ENCODE measurements around the gene RPS25. TPM values are rescaled to one million over a fixed set of nuclear protein-coding genes. Genes with fewer than 3 reads are reported as not detected.

The RPS25 gene
- total and polyA plus RNA-seq, 9 of the 15 experiments (the other 6 are each of a cell fraction or from before 2014, with no cell fraction given): 1,553 to 5,486 (median 2,471) TPM

GRCh38 chr11:119067371-119068222, 49.5 kb upstream of the RPS25 start, which contains the start of gene VPS11 (continued):
- TF ChIP-seq REST (IDR thresholded peaks at IDR 0.05; ENCODE audit: borderline replicate concordance) (peak; percentile 97), REST (CRISPR knock-in tag; IDR thresholded peaks at IDR 0.05; ENCODE audit: low read depth) (no peak), TFAM (CRISPR knock-in tag; conservative IDR thresholded peaks at IDR 0.05) (no peak), E2F6 (IDR thresholded peaks at IDR 0.05; ENCODE audit: borderline replicate concordance in 1 of 2, extremely low read depth in 1 of 2, insufficient read depth in 1 of 2, insufficient read length in 1 of 2, low read depth in 1 of 2, low read length in 1 of 2, poor library complexity in 1 of 2, severe bottlenecking in 1 of 2) (peak; percentile 47 to 88), MEIS2 (IDR thresholded peaks at IDR 0.05; ENCODE audit: partially characterized antibody) (peak; percentile 61), ZNF354B (CRISPR knock-in tag; IDR thresholded peaks at IDR 0.05) (no peak), POLR2AphosphoS2 (IDR thresholded peaks at IDR 0.05; ENCODE audit: low read length) (peak; percentile 69; the same call in 1 of the 2 replicates), ETV1 (tag; conservative IDR thresholded peaks at IDR 0.05; ENCODE audit: low read depth) (peak; percentile 90), ZNF589 (CRISPR knock-in tag; IDR thresholded peaks at IDR 0.05; ENCODE audit: low read depth) (no peak), FOXK2 (conservative IDR thresholded peaks at IDR 0.05 in 1 of 2, IDR thresholded peaks at IDR 0.05 in 1 of 2; ENCODE audit: low read depth in 2 of 2) (peak in 1 of 2 experiments; percentile 74), TAF7 (tag; IDR thresholded peaks at IDR 0.05) (peak; percentile 85), NR2C1 (IDR thresholded peaks at IDR 0.05) (peak; percentile 75), NR2C1 (tag; IDR thresholded peaks at IDR 0.05) (peak; percentile 70; the same call in 1 of the 2 replicates), ZNF699 (CRISPR knock-in tag; IDR thresholded peaks at IDR 0.05; ENCODE audit: insufficient replicate concordance) (no peak), GTF2A2 (tag; IDR thresholded peaks at IDR 0.05) (no peak), KAT8 (IDR thresholded peaks at IDR 0.05; ENCODE audit: low read depth) (no peak), ATF7 (IDR thresholded peaks at IDR 0.05) (peak; percentile 73)

Measured in K562 (cell line).